GM12865 (cell line): ENCODE measurements around the gene MVB12B.

ENCODE experiments used
- DNase-seq: peaks from one replicate; pipeline ENCODE4 v3.0.0; 2010; ENCODE audit warnings: low read depth
- H3K4me3 ChIP-seq: 2 replicates; pipeline ENCODE4 v1.5.1; 2011; ENCODE audit warnings: mild to moderate bottlenecking, low read depth, low read length, control low read depth
- TF ChIP-seq, protein P1 (sequence below): IDR thresholded peaks from 2 replicates; pipeline ENCODE4 v1.5.1; 2011; ENCODE audit warnings: low read length, control low read depth, low read depth, inconsistent platforms; ENCODE audit not compliant: insufficient read depth; ENCODE audit errors: missing control alignments

MVB12B gene

GRCh38 chr9:126494264-126494663, 167.6 kb downstream of the MVB12B start:
- DNase-seq = no peak
- TF ChIP-seq, protein P1, sequence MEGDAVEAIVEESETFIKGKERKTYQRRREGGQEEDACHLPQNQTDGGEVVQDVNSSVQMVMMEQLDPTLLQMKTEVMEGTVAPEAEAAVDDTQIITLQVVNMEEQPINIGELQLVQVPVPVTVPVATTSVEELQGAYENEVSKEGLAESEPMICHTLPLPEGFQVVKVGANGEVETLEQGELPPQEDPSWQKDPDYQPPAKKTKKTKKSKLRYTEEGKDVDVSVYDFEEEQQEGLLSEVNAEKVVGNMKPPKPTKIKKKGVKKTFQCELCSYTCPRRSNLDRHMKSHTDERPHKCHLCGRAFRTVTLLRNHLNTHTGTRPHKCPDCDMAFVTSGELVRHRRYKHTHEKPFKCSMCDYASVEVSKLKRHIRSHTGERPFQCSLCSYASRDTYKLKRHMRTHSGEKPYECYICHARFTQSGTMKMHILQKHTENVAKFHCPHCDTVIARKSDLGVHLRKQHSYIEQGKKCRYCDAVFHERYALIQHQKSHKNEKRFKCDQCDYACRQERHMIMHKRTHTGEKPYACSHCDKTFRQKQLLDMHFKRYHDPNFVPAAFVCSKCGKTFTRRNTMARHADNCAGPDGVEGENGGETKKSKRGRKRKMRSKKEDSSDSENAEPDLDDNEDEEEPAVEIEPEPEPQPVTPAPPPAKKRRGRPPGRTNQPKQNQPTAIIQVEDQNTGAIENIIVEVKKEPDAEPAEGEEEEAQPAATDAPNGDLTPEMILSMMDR = no peak
- no peak overlapping the region for H3K4me3 ChIP-seq

DNA sequence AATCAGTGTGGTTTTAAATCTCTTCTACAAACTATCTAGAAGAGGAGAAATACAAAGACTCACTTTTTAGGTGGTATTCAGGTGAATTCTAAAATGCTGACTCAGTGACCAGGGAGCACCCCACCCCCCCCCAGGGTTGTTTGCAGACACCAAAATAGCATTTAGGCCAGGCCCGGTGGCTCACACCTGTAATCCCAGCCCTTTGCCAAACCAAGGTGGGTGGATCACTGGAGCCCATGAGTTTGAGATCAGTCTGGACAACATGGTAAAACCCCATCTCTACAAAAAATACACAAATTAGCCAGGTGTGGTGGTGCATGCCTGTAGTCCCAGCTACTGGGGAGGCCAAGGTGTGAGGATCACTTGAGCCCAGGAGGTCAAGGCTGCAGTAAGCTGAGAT, 168.1 kb downstream of the MVB12B start:
- H3K4me3 ChIP-seq = no peak overlapping the region
- no peak for DNase-seq
- TF ChIP-seq, protein P1 = no peak

- TF ChIP-seq, protein P1 = no peak
- DNase-seq = no peak
- no peak overlapping the region for H3K4me3 ChIP-seq
Measured at GRCh38 chr9:126495411-126496180, 169.0 kb downstream of the MVB12B start.

GRCh38 chr9:126496181-126496576, 169.6 kb downstream of the MVB12B start:
- no peak for DNase-seq
- TF ChIP-seq, protein P1 = no peak
- H3K4me3 ChIP-seq = no peak overlapping the region

DNA sequence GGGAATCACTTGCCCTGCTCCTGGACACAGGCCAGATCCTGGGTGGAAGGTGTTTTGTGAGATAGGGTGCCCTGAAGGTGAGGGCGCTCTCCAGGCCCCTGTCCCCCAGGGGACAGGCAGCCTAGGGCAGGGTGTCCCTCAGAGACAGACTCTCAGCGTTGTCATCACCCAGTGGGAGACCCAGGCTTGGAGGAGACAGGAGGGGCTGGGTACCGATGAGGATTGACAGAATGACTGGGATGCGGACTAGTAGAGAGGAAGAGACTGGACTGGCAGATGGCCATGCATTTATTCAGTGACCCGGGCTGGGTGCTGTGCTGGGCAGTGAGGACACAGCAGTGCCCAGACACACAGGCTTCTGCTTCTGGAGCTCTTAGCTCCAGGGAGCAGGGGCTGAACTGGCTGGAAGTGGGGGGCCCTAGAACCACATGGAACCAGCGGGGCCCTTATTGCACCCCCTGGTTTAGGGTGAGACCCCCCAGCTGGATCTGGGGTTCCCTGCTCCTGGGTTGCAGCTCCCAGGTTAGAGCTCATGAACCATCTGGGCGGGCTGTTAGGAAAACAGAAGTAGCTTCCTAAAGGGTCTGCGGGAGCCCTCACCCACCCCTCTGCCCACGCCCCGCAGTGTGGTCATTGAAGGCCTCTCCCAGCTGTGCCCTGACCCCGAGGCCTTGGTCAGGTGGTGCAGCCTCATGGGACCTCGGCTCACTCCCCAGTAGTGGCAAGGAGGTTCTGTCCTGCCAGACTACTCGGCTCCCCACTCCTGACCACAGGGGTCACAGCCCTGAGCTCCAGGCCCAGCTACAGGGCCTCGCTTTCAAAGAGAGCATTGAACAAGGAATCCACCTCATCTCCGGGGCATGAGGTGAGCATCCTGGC, 170.4 kb downstream of the MVB12B start:
- no peak overlapping the region for H3K4me3 ChIP-seq
- TF ChIP-seq, protein P1 = no peak
- no peak for DNase-seq

- no peak for DNase-seq
- TF ChIP-seq, protein P1 = no peak
- H3K4me3 ChIP-seq = no peak overlapping the region
Measured at GRCh38 chr9:126497660-126498275, 171.1 kb downstream of the MVB12B start.
